ENCODE measurements around the gene SPATA7. TPM values are rescaled to one million over a fixed set of nuclear protein-coding genes. Genes with fewer than 3 reads are reported as not detected.

SPATA7 gene
- total and polyA plus RNA-seq, 7 donors = 2.1 to 9.7 (median 4.8) TPM

GRCh38 chr14:88476214-88476774 lies 90.8 kb downstream of the SPATA7 start:
- TF ChIP-seq, protein P1, sequence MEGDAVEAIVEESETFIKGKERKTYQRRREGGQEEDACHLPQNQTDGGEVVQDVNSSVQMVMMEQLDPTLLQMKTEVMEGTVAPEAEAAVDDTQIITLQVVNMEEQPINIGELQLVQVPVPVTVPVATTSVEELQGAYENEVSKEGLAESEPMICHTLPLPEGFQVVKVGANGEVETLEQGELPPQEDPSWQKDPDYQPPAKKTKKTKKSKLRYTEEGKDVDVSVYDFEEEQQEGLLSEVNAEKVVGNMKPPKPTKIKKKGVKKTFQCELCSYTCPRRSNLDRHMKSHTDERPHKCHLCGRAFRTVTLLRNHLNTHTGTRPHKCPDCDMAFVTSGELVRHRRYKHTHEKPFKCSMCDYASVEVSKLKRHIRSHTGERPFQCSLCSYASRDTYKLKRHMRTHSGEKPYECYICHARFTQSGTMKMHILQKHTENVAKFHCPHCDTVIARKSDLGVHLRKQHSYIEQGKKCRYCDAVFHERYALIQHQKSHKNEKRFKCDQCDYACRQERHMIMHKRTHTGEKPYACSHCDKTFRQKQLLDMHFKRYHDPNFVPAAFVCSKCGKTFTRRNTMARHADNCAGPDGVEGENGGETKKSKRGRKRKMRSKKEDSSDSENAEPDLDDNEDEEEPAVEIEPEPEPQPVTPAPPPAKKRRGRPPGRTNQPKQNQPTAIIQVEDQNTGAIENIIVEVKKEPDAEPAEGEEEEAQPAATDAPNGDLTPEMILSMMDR (IDR thresholded peaks at IDR 0.05) = no peak
- H3K4me3 ChIP-seq = no peak overlapping the region
- H3K36me3 ChIP-seq (ENCODE audit: insufficient read depth in 1 of 2, low read depth in 1 of 2) = peaks cover 6 to 85% of the 10 kb centered on the region in 2 donors
- no peaks in the 10 kb centered on the region for H3K27me3 ChIP-seq (ENCODE audit: insufficient read depth in 3 of 3, low read length in 2 of 3)
- H3K27ac ChIP-seq = no peak overlapping the region
- no peaks in the 10 kb centered on the region for H3K4me1 ChIP-seq
- intact Hi-C loops (cut with DNase I) = no loop called here
- 76 to 94% (median 85%) methylated on average over 7 of the region's 7 CpGs for WGBS, 3 donors
- DNase-seq (no peak), ATAC-seq (no peak)
- no peaks in the 10 kb centered on the region for H3K9me3 ChIP-seq

DNA sequence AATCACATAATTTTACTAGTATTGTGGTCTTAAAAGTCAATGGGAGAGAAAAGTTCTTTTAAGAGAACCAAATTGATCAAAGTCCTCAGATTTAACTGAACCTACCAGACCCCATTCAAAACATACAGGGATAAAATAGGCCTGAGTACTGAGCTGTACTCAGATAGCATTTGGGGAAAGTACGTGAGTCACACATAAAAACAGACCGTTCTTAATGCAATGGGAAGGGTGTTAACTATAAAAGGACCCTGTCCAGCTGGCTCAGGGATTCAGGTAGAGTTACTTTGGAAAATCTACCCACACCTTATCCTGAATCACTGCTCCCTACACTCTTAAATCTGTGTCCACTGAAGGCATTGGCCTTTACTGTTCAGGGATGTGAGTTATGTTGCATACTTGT lies 91.4 kb downstream of the SPATA7 start:
- no peak overlapping the region for H3K27ac ChIP-seq
- intact Hi-C loops (cut with DNase I) = no loop called here
- TF ChIP-seq, protein P1 (IDR thresholded peaks at IDR 0.05) = no peak
- H3K9me3 ChIP-seq = no peaks in the 10 kb centered on the region
- H3K4me1 ChIP-seq = no peaks in the 10 kb centered on the region
- H3K4me3 ChIP-seq = no peak overlapping the region
- no peak for ATAC-seq
- DNase-seq = no peak
- 85 to 95% (median 87%) methylated on average over 2 of the region's 2 CpGs for WGBS, 3 donors
- no peaks in the 10 kb centered on the region for H3K27me3 ChIP-seq (ENCODE audit: insufficient read depth in 3 of 3, low read length in 2 of 3)
- H3K36me3 ChIP-seq (ENCODE audit: insufficient read depth in 1 of 2, low read depth in 1 of 2) = peaks cover 6 to 81% of the 10 kb centered on the region in 2 donors

- Histone ChIP-seq H3K27ac (no peak overlapping the region), H3K36me3 (ENCODE audit: insufficient read depth in 1 of 2, low read depth in 1 of 2) (peaks cover 6 to 80% of the 10 kb centered on the region in 2 donors), H3K4me1 (no peaks in the 10 kb centered on the region), H3K9me3 (no peaks in the 10 kb centered on the region), H3K27me3 (ENCODE audit: insufficient read depth in 3 of 3, low read length in 2 of 3) (no peaks in the 10 kb centered on the region), H3K4me3 (no peak overlapping the region)
- WGBS, 3 donors = 89 to 93% (median 91%) methylated on average over 6 of the region's 6 CpGs
- intact Hi-C loops (cut with DNase I) = no loop called here
- TF ChIP-seq, protein P1 (IDR thresholded peaks at IDR 0.05) = no peak
- ATAC-seq (no peak), DNase-seq (no peak)
These were observed 92.2 kb downstream of the SPATA7 start for GRCh38 chr14:88477513-88478250.

GRCh38 chr14:88478931-88479330 lies 93.5 kb downstream of the SPATA7 start:
- ATAC-seq (no peak), DNase-seq (no peak)
- Histone ChIP-seq H3K4me1 (no peaks in the 10 kb centered on the region), H3K27me3 (ENCODE audit: insufficient read depth in 3 of 3, low read length in 2 of 3) (no peaks in the 10 kb centered on the region), H3K36me3 (ENCODE audit: insufficient read depth in 1 of 2, low read depth in 1 of 2) (peaks cover 9 to 79% of the 10 kb centered on the region in 2 donors), H3K9me3 (no peaks in the 10 kb centered on the region), H3K27ac (no peak overlapping the region), H3K4me3 (no peak overlapping the region)
- intact Hi-C loops (cut with DNase I) = no loop called here
- 96 to 97% (median 96%) methylated on average over 34 to 36 of the region's 36 CpGs for WGBS, 3 donors
- TF ChIP-seq, protein P1 (IDR thresholded peaks at IDR 0.05) = no peak

All from psoas muscle (tissue), 8 donors.